Stimulated activated CD4-positive, alpha-beta T cell treated with anti-CD3 and anti-CD28 coated beads, Interleukin-2, amount 100 ng/mL, for 24 hours (primary cell): ENCODE measurements around the gene MRGPRX4.

Experiments used
- DNase-seq, 2 donors: peaks; one replicate each; pipeline ENCODE4 v3.0.0-alpha.2; 2020

MRGPRX4 gene

GRCh38 chr11:18221274-18221876 lies 48.7 kb downstream of the MRGPRX4 start:
- no peak for DNase-seq

GRCh38 chr11:18222814-18223421 lies 50.3 kb downstream of the MRGPRX4 start:
- no peak for DNase-seq
